Activated CD4-positive, alpha-beta memory T cell treated with anti-CD3 and anti-CD28 coated beads for 36 hours (primary cell): ENCODE data around the gene SLC38A4. TPM values are rescaled to one million over a fixed set of nuclear protein-coding genes. Genes with fewer than 3 reads are reported as not detected.
"Not testable (repeated sequence)": the region's sequence is repeated elsewhere in the genome, so short reads cannot be mapped to it uniquely, and the experiment has no call there.

ENCODE experiments used
- CTCF ChIA-PET: fragments of 350-600 bp; sonication (Branson Sonifier 250); formaldehyde crosslinking; loops from one replicate; lab custom pipeline; 2021; ENCODE audit warnings: antibody characterized with exemption, inconsistent platforms; lab: Charles Lee
- POLR2A ChIA-PET: fragments of 350-600 bp; sonication (Branson Sonifier 250); formaldehyde crosslinking; loops from one replicate; lab custom pipeline; 2021; ENCODE audit warnings: antibody characterized with exemption; lab: Charles Lee
- DNase-seq: peaks from one replicate; pipeline ENCODE4 v3.0.0-alpha.2; 2020
- H3K27ac Mint-ChIP-seq: one replicate; pipeline ENCODE4 v1.8.0; 2021; ENCODE audit warnings: mixed read lengths
- H3K27me3 Mint-ChIP-seq: one replicate; pipeline ENCODE4 v1.8.0; 2021; ENCODE audit warnings: mixed read lengths
- H3K36me3 Mint-ChIP-seq: one replicate; pipeline ENCODE4 v1.8.0; 2021; ENCODE audit warnings: mixed read lengths
- H3K4me1 Mint-ChIP-seq: one replicate; pipeline ENCODE4 v1.8.0; 2021; ENCODE audit warnings: low read depth, mixed read lengths
- H3K4me3 Mint-ChIP-seq: one replicate; pipeline ENCODE4 v1.8.0; 2021; ENCODE audit warnings: mild to moderate bottlenecking, mixed read lengths
- H3K9me3 Mint-ChIP-seq: one replicate; pipeline ENCODE4 v1.8.0; 2021; ENCODE audit warnings: mixed read lengths
- intact Hi-C: fragments of 100-400 bp; cut with micrococcal nuclease; formaldehyde crosslinking; loops from one replicate; pipeline ENCODE4 v1.15.1; 2023
- total RNA-seq, 2 experiments: library from RNA; stranded (reverse); gene quantifications; one replicate each; pipeline ENCODE4 v1.2.3, GENCODE V29; 2021

The SLC38A4 gene
- not detected for total RNA-seq

GRCh38 chr12:46825591-46826414, at the start of gene SLC38A4:
SLC38A4 (minus strand) TSS chr12:46825997; CDS start chr12:46793071, 32,926 bp downstream.
- Mint-ChIP-seq H3K27ac (no peak within 1 kb of the TSS), H3K4me1 (peaks cover 1% of the 10 kb centered on the region), H3K9me3 (no peaks in the 10 kb centered on the region), H3K36me3 (no peaks in the 10 kb centered on the region), H3K27me3 (peaks cover 46% of the 10 kb centered on the region), H3K4me3 (no peak within 1 kb of the TSS)
- CTCF ChIA-PET: no interaction called here
- POLR2A ChIA-PET: no interaction called here
- DNase-seq: no peak
- intact Hi-C loops: no loop called here

- ChIA-PET CTCF (interaction anchor here (0.9 kb wide), 1 partner anchor 109 kb away, joined by 3 read pairs; no protein-coding TSS in a partner anchor), POLR2A (no interaction called here)
- Mint-ChIP-seq H3K27me3 (peaks cover 15% of the 10 kb centered on the region), H3K4me3 (no peak overlapping the region), H3K4me1 (no peaks in the 10 kb centered on the region), H3K9me3 (peaks cover 6% of the 10 kb centered on the region), H3K27ac (no peak overlapping the region), H3K36me3 (no peaks in the 10 kb centered on the region)
- no peak for DNase-seq
- intact Hi-C loops: no loop called here
Measured at GRCh38 chr12:46875095-46875494, 49.3 kb upstream of the SLC38A4 start.

GRCh38 chr12:46874642-46875041, 48.8 kb upstream of the SLC38A4 start:
- ChIA-PET POLR2A (no interaction called here), CTCF (no interaction called here)
- peaks cover 6% of the 10 kb centered on the region for H3K9me3 Mint-ChIP-seq
- no peak for DNase-seq
- peaks cover 16% of the 10 kb centered on the region for H3K27me3 Mint-ChIP-seq
- H3K4me1 Mint-ChIP-seq: no peaks in the 10 kb centered on the region
- H3K36me3 Mint-ChIP-seq: no peaks in the 10 kb centered on the region
- no peak overlapping the region for H3K4me3 Mint-ChIP-seq
- intact Hi-C loops: no loop called here
- no peak overlapping the region for H3K27ac Mint-ChIP-seq

GRCh38 chr12:46872135-46872534, 46.3 kb upstream of the SLC38A4 start:
- H3K4me1 Mint-ChIP-seq: no peaks in the 10 kb centered on the region

GRCh38 chr12:46865311-46865710, 39.5 kb upstream of the SLC38A4 start:
- ChIA-PET CTCF (no interaction called here), POLR2A (no interaction called here)
- Mint-ChIP-seq H3K4me3 (no peak overlapping the region), H3K4me1 (no peaks in the 10 kb centered on the region), H3K27ac (no peak overlapping the region), H3K36me3 (peaks cover 3% of the 10 kb centered on the region), H3K27me3 (peaks cover 3% of the 10 kb centered on the region), H3K9me3 (peaks cover 20% of the 10 kb centered on the region)
- DNase-seq: no peak
- intact Hi-C loops: no loop called here

More at GRCh38 chr12:46872135-46872534, 46.3 kb upstream of the SLC38A4 start:
- ChIA-PET POLR2A (no interaction called here), CTCF (interaction anchor here (0.7 kb wide), 1 partner anchor 940 kb away, joined by 3 read pairs; no protein-coding TSS in a partner anchor)
- DNase-seq: no peak
- Mint-ChIP-seq H3K36me3 (no peaks in the 10 kb centered on the region), H3K27me3 (peaks cover 7% of the 10 kb centered on the region), H3K4me3 (no peak overlapping the region), H3K27ac (no peak overlapping the region), H3K9me3 (peaks cover 6% of the 10 kb centered on the region)
- intact Hi-C loops: no loop called here

GRCh38 chr12:46858368-46858767, 32.6 kb upstream of the SLC38A4 start:
- CTCF ChIA-PET: interaction anchor here (0.6 kb wide), 2 partner anchors 87 to 1384 kb away, joined by 3 read pairs; no protein-coding TSS in a partner anchor
- Mint-ChIP-seq H3K27me3 (no peaks in the 10 kb centered on the region), H3K36me3 (no peaks in the 10 kb centered on the region), H3K4me3 (no peak overlapping the region), H3K27ac (no peak overlapping the region), H3K4me1 (no peaks in the 10 kb centered on the region), H3K9me3 (peaks cover 40% of the 10 kb centered on the region)
- DNase-seq: no peak
- intact Hi-C loops: no loop called here
- POLR2A ChIA-PET: no interaction called here

- H3K27me3 Mint-ChIP-seq: no peaks in the 10 kb centered on the region
- CTCF ChIA-PET: no interaction called here
Measured at GRCh38 chr12:46857486-46857885, 31.7 kb upstream of the SLC38A4 start.

GRCh38 chr12:46855760-46856159, 30.0 kb upstream of the SLC38A4 start:
- DNase-seq: no peak
- H3K36me3 Mint-ChIP-seq: no peaks in the 10 kb centered on the region
- no peak overlapping the region for H3K4me3 Mint-ChIP-seq
- peaks cover under 1% of the 10 kb centered on the region for H3K27me3 Mint-ChIP-seq
- H3K9me3 Mint-ChIP-seq: peaks cover 40% of the 10 kb centered on the region
- H3K4me1 Mint-ChIP-seq: no peaks in the 10 kb centered on the region
- H3K27ac Mint-ChIP-seq: no peak overlapping the region
- intact Hi-C loops: no loop called here
- ChIA-PET POLR2A (no interaction called here), CTCF (no interaction called here)

More at GRCh38 chr12:46857486-46857885, 31.7 kb upstream of the SLC38A4 start:
- H3K4me3 Mint-ChIP-seq: no peak overlapping the region
- POLR2A ChIA-PET: no interaction called here
- no peak overlapping the region for H3K27ac Mint-ChIP-seq
- H3K36me3 Mint-ChIP-seq: no peaks in the 10 kb centered on the region
- intact Hi-C loops: no loop called here
- peaks cover 40% of the 10 kb centered on the region for H3K9me3 Mint-ChIP-seq
- DNase-seq: no peak
- H3K4me1 Mint-ChIP-seq: no peaks in the 10 kb centered on the region

GRCh38 chr12:46854188-46854587, 28.4 kb upstream of the SLC38A4 start:
- H3K4me1 Mint-ChIP-seq, intact Hi-C loops, DNase-seq, H3K36me3 Mint-ChIP-seq, CTCF ChIA-PET, H3K27me3 Mint-ChIP-seq, POLR2A ChIA-PET, H3K27ac Mint-ChIP-seq, H3K4me3 Mint-ChIP-seq: not testable (repeated sequence)
- peaks cover 36% of the 10 kb centered on the region for H3K9me3 Mint-ChIP-seq

GRCh38 chr12:46848792-46849191, 23.0 kb upstream of the SLC38A4 start:
- H3K9me3 Mint-ChIP-seq, CTCF ChIA-PET, H3K36me3 Mint-ChIP-seq, intact Hi-C loops, DNase-seq, H3K4me3 Mint-ChIP-seq, H3K27ac Mint-ChIP-seq, H3K4me1 Mint-ChIP-seq, POLR2A ChIA-PET: not testable (repeated sequence)
- peaks cover 29% of the 10 kb centered on the region for H3K27me3 Mint-ChIP-seq

- ChIA-PET CTCF (no interaction called here), POLR2A (no interaction called here)
- Mint-ChIP-seq H3K4me3 (no peak overlapping the region), H3K27ac (no peak overlapping the region), H3K27me3 (peaks cover 32% of the 10 kb centered on the region), H3K9me3 (peaks cover 4% of the 10 kb centered on the region), H3K36me3 (peaks cover 1% of the 10 kb centered on the region), H3K4me1 (no peaks in the 10 kb centered on the region)
- intact Hi-C loops: no loop called here
- DNase-seq: no peak
Measured at GRCh38 chr12:46847001-46847400, 21.2 kb upstream of the SLC38A4 start.

- Mint-ChIP-seq H3K36me3 (peaks cover 1% of the 10 kb centered on the region), H3K9me3 (peaks cover 4% of the 10 kb centered on the region), H3K4me3 (no peak overlapping the region), H3K27ac (no peak overlapping the region), H3K4me1 (no peaks in the 10 kb centered on the region), H3K27me3 (peaks cover 33% of the 10 kb centered on the region)
- POLR2A ChIA-PET: interaction anchor here (0.5 kb wide), 1 partner anchor 159 kb away, joined by 3 read pairs; no protein-coding TSS in a partner anchor
- CTCF ChIA-PET: no interaction called here
- DNase-seq: no peak
- intact Hi-C loops: no loop called here
Measured at GRCh38 chr12:46843811-46844210, 18.0 kb upstream of the SLC38A4 start.
